GM23338 (cell line): Measurements from ENCODE around the gene OR6N1. TPM values are rescaled to one million over a fixed set of nuclear protein-coding genes. Genes with fewer than 3 reads are reported as not detected.

Source experiments
- ATAC-seq: fragments of 200-7000 bp; cut with Tn5 transposase; 3 replicates; pipeline ENCODE4 v1.9.1; 2020
- DNase-seq: peaks from one replicate; pipeline ENCODE4 v3.0.0-alpha.2; 2015; ENCODE audit warnings: low spot score
- H2AFZ ChIP-seq: fragments of 200-600 bp; sonication (generic); 2 replicates; pipeline ENCODE4 v1.8.0; 2016; ENCODE audit warnings: antibody characterized with exemption, mild to moderate bottlenecking, moderate library complexity
- H3F3A ChIP-seq: fragments of 200-600 bp; sonication (generic); replicated peaks from 2 replicates; pipeline ENCODE4 v1.8.0; 2017; ENCODE audit warnings: antibody characterized with exemption, mixed run types, low read depth
- H3K27ac ChIP-seq: fragments of 200-600 bp; sonication (generic); 2 replicates; pipeline ENCODE4 v1.6.1; 2016; ENCODE audit warnings: low read depth
- H3K27me3 ChIP-seq: fragments of 200-600 bp; sonication (generic); 2 replicates; pipeline ENCODE4 v1.8.0; 2016; ENCODE audit warnings: mild to moderate bottlenecking, mixed run types, moderate library complexity; ENCODE audit not compliant: insufficient read depth
- H3K36me3 ChIP-seq: fragments of 200-600 bp; sonication (generic); 2 replicates; pipeline ENCODE4 v1.8.0; 2016; ENCODE audit warnings: mild to moderate bottlenecking; ENCODE audit not compliant: insufficient read depth
- H3K4me1 ChIP-seq: fragments of 200-600 bp; sonication (generic); 2 replicates; pipeline ENCODE4 v1.8.0; 2016; ENCODE audit warnings: mild to moderate bottlenecking, moderate library complexity; ENCODE audit not compliant: insufficient read depth
- H3K4me2 ChIP-seq: fragments of 200-600 bp; sonication (generic); 2 replicates; pipeline ENCODE4 v1.7.1; 2017; ENCODE audit warnings: mixed run types
- H3K4me3 ChIP-seq: fragments of 200-600 bp; sonication (generic); 2 replicates; pipeline ENCODE4 v1.6.1; 2016; ENCODE audit warnings: mixed run types
- H3K79me2 ChIP-seq: fragments of 200-600 bp; sonication (generic); replicated peaks from 2 replicates; pipeline ENCODE4 v1.8.0; 2017; ENCODE audit warnings: mild to moderate bottlenecking; ENCODE audit not compliant: insufficient read depth
- H3K9me2 ChIP-seq: fragments of 200-600 bp; sonication (generic); 2 replicates; pipeline ENCODE4 v1.8.0; 2017; ENCODE audit not compliant: insufficient read depth
- H4K20me1 ChIP-seq: fragments of 200-600 bp; sonication (generic); replicated peaks from 2 replicates; pipeline ENCODE4 v1.8.0; 2017; ENCODE audit warnings: mild to moderate bottlenecking; ENCODE audit not compliant: insufficient read depth
- H3K27ac Mint-ChIP-seq: 2 replicates; pipeline ENCODE4 v1.8.0; 2020; ENCODE audit warnings: inconsistent platforms, mild to moderate bottlenecking, moderate library complexity, mixed read lengths
- H3K27me3 Mint-ChIP-seq: 3 replicates; pipeline ENCODE4 v1.8.0; 2022; ENCODE audit warnings: low read depth, mild to moderate bottlenecking, moderate library complexity, mixed read lengths, inconsistent platforms; ENCODE audit not compliant: insufficient read depth, poor library complexity
- H3K36me3 Mint-ChIP-seq: 3 replicates; pipeline ENCODE4 v1.8.0; 2021; ENCODE audit warnings: low read depth, mild to moderate bottlenecking, inconsistent platforms, moderate library complexity, mixed read lengths
- H3K4me1 Mint-ChIP-seq: 3 replicates; pipeline ENCODE4 v1.8.0; 2020; ENCODE audit warnings: mild to moderate bottlenecking, inconsistent platforms, mixed read lengths
- H3K4me3 Mint-ChIP-seq: 3 replicates; pipeline ENCODE4 v1.8.0; 2021; ENCODE audit warnings: moderate library complexity, mild to moderate bottlenecking, inconsistent platforms, mixed read lengths
- H3K9me3 Mint-ChIP-seq: 3 replicates; pipeline ENCODE4 v1.8.0; 2020; ENCODE audit warnings: moderate library complexity, mild to moderate bottlenecking, inconsistent platforms, mixed read lengths
- CTCF ChIP-seq, 2 experiments: fragments of 200-600 bp in 1 of 2; sonication (generic) in 1 of 2; conservative IDR thresholded peaks; 2 replicates each; pipeline versions ENCODE4 v1.5.1 to v1.6.1; 2016 to 2017; ENCODE audit warnings: antibody characterized with exemption in 2 of 2, low read depth in 2 of 2, mild to moderate bottlenecking in 2 of 2, moderate library complexity in 1 of 2
- ETS1 ChIP-seq: IDR thresholded peaks from 2 replicates; pipeline ENCODE4 v1.6.1; 2016; ENCODE audit warnings: antibody characterized with exemption
- EZH2 ChIP-seq: fragments of 200-600 bp; sonication (generic); IDR thresholded peaks from one replicate; pipeline ENCODE4 v1.8.0; 2017; ENCODE audit warnings: antibody characterized with exemption, mild to moderate bottlenecking, low read depth; ENCODE audit not compliant: unreplicated experiment
- REST ChIP-seq: IDR thresholded peaks from one replicate; pipeline ENCODE4 v1.6.1; 2018; ENCODE audit warnings: antibody characterized with exemption; ENCODE audit not compliant: unreplicated experiment
- STAT1 ChIP-seq: IDR thresholded peaks from one replicate; pipeline ENCODE4 v1.6.1; 2016; ENCODE audit warnings: antibody characterized with exemption; ENCODE audit not compliant: unreplicated experiment
- ZNF114 ChIP-seq: fragments of 250-450 bp; sonication (Bioruptor Pico); IDR thresholded peaks from 2 replicates; pipeline ENCODE4 v1.5.0; 2020; ENCODE audit warnings: mild to moderate bottlenecking, moderate library complexity
- polyA plus RNA-seq: library from polyadenylated mRNA; unstranded; fragments of >200 nt; fragmentation: Nextera tagmentation; extraction: Ambion mirVana; gene quantifications from 2 replicates; pipeline ENCODE4 v1.2.1, GENCODE V29; 2016
- total RNA-seq: library from RNA; depleted of rRNA; stranded (reverse); fragments of >200 nt; shearing (Covaris generic); gene quantifications from 2 replicates; pipeline ENCODE4 v1.2.3, GENCODE V29; 2014

Gene OR6N1
- total and polyA plus RNA-seq, 2 experiments from 2014 or later = not detected

GRCh38 chr1:158812336-158812735 is 40.3 kb upstream of the OR6N1 start:
- ATAC-seq = no peak

More at GRCh38 chr1:158812336-158812735, 40.3 kb upstream of the OR6N1 start:
- no peak for DNase-seq
- H3K4me1 ChIP-seq = no peaks in the 10 kb centered on the region
- Mint-ChIP-seq H3K4me1 (no peaks in the 10 kb centered on the region), H3K9me3 (no peaks in the 10 kb centered on the region), H3K27me3 (peaks cover 2% of the 10 kb centered on the region), H3K36me3 (no peaks in the 10 kb centered on the region), H3K27ac (no peak overlapping the region), H3K4me3 (no peak overlapping the region)
- TF ChIP-seq ETS1 (no peak), CTCF (conservative IDR thresholded peaks at IDR 0.05; ENCODE audit: low read depth in 2 of 2) (no peak), REST (no peak), ZNF114 (CRISPR knock-in tag) (no peak), STAT1 (no peak), EZH2 (no peak)
- no peaks in the 10 kb centered on the region for H3K27me3 ChIP-seq
- no peak overlapping the region for H2AFZ ChIP-seq
- no peaks in the 10 kb centered on the region for H3F3A ChIP-seq
- H3K36me3 ChIP-seq = no peaks in the 10 kb centered on the region
- no peak overlapping the region for H3K4me2 ChIP-seq
- no peaks in the 10 kb centered on the region for H3K9me2 ChIP-seq
- H3K79me2 ChIP-seq = no peaks in the 10 kb centered on the region
- H4K20me1 ChIP-seq = no peaks in the 10 kb centered on the region
- no peak overlapping the region for H3K4me3 ChIP-seq
- H3K27ac ChIP-seq = no peak overlapping the region
